Esophagus squamous epithelium (tissue), 4 donors: Measurements from ENCODE around the gene ADARB2.

Source experiments
- POLR2A ChIP-seq, 4 donors: fragments of 450-650 bp; IDR thresholded peaks; one replicate each; pipeline ENCODE4 v1.6.1; 2017; ENCODE audit warnings: antibody characterized with exemption in 4 of 4, mild to moderate bottlenecking in 4 of 4, moderate library complexity in 3 of 4
- TF ChIP-seq, protein P1 (sequence below), 6 experiments: fragments of 450-650 bp in 4 of 6; fragments of 200-600 bp in 2 of 6; sonication (generic) in 2 of 6; IDR thresholded peaks; one replicate each; pipeline ENCODE4 v1.5.1; 2016 to 2019; ENCODE audit warnings: antibody characterized with exemption in 6 of 6, mild to moderate bottlenecking in 4 of 6, moderate library complexity in 4 of 6

DNA sequence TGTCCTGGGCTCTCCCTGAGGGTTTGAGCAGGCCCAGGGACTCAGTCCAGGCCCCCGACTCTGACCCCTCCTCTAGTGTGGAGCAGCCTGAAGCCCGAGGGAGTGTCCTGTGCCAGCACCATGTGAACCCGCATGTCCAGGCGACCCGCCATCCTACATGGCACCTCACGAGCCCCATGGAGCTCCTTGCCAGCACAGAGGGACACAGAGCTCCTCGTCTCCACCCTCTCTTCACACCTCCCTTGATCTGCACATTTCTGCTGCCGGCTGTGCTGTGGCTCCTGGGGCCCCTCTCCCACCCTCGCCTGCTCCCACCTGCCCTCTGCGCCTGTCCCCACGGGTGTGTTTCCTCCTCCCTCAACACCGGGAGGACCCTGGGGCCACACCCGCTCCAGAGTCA lies 103.5 kb downstream of the ADARB2 start:
- TF ChIP-seq, protein P1, sequence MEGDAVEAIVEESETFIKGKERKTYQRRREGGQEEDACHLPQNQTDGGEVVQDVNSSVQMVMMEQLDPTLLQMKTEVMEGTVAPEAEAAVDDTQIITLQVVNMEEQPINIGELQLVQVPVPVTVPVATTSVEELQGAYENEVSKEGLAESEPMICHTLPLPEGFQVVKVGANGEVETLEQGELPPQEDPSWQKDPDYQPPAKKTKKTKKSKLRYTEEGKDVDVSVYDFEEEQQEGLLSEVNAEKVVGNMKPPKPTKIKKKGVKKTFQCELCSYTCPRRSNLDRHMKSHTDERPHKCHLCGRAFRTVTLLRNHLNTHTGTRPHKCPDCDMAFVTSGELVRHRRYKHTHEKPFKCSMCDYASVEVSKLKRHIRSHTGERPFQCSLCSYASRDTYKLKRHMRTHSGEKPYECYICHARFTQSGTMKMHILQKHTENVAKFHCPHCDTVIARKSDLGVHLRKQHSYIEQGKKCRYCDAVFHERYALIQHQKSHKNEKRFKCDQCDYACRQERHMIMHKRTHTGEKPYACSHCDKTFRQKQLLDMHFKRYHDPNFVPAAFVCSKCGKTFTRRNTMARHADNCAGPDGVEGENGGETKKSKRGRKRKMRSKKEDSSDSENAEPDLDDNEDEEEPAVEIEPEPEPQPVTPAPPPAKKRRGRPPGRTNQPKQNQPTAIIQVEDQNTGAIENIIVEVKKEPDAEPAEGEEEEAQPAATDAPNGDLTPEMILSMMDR (IDR thresholded peaks at IDR 0.05), result no peak
- TF ChIP-seq POLR2A (IDR thresholded peaks at IDR 0.05), result no peak
